K562 (cell line): ENCODE data around the gene MTA1. TPM values are rescaled to one million over a fixed set of nuclear protein-coding genes. Genes with fewer than 3 reads are reported as not detected.

Experiments used
- ATAC-seq: fragments of 200-7000 bp; cut with Tn5 transposase; 3 replicates; pipeline ENCODE4 v1.9.1; 2020; ENCODE audit warnings: moderate library complexity
- BruUV-seq: library from RNA; stranded (reverse); fragments of 400-500 nt; replicated peaks from 2 replicates; lab custom pipeline; 2021; lab: Mats Ljungman, UMichigan
- CTCF ChIA-PET: fragments of 300-600 bp; formaldehyde crosslinking; extraction: SDS; loops from one replicate; lab custom pipeline; 2021; ENCODE audit warnings: low intra/inter-chr PET ratio; lab: Yijun Ruan, JAX
- POLR2A ChIA-PET: fragments of 300-600, 350-650 bp; sonication (Branson Sonifier 250); formaldehyde crosslinking; extraction: SDS; loops from one replicate; lab custom pipeline; 2021; ENCODE audit warnings: antibody characterized with exemption, inconsistent platforms; lab: Yijun Ruan, JAX
- DNase-seq, 4 experiments: peaks; one replicate each; pipeline versions ENCODE4 v3.0.0 to v3.0.0-alpha.2; 2011 to 2018; ENCODE audit warnings: low spot score in 3 of 4, mixed read lengths in 3 of 4; ENCODE audit errors: extremely low read depth in 1 of 4
- FAIRE-seq: peaks from 2 replicates; lab custom pipeline; 2011; peaks lifted over from hg19 to GRCh38; lab: Jason Lieb, UNC
- H2AFZ ChIP-seq: 2 replicates; pipeline ENCODE4 v1.6.0; 2011; ENCODE audit warnings: low read depth, low read length, control low read depth, inconsistent platforms
- H3K27ac ChIP-seq: fragments of 200-600 bp; 3 replicates; pipeline ENCODE4 v1.8.0; 2011; ENCODE audit warnings: low read depth, mild to moderate bottlenecking, control low read depth, inconsistent platforms, low read length, moderate library complexity, mixed read lengths; ENCODE audit errors: extremely low read depth
- H3K27me3 ChIP-seq, 2 experiments: fragments of 300-600 bp in 1 of 2; 2 replicates in 1 of 2; 3 replicates in 1 of 2; pipeline versions ENCODE4 v1.6.0 to v1.8.0; 2011; ENCODE audit warnings: inconsistent platforms in 2 of 2, low read length in 2 of 2, mild to moderate bottlenecking in 1 of 2, mixed read lengths in 1 of 2, moderate library complexity in 1 of 2; ENCODE audit not compliant: control insufficient read depth in 2 of 2, insufficient read depth in 2 of 2
- H3K36me3 ChIP-seq: fragments of 300-600 bp; 3 replicates; pipeline ENCODE4 v1.8.0; 2011; ENCODE audit warnings: mild to moderate bottlenecking, low read length, inconsistent platforms; ENCODE audit not compliant: control insufficient read depth, insufficient read depth
- H3K4me1 ChIP-seq, 2 experiments: fragments of 200-600 bp in 1 of 2; replicated peaks in 1 of 2; 2 replicates in 1 of 2; 3 replicates in 1 of 2; pipeline versions ENCODE4 v1.5.1 to v1.8.0; 2011; ENCODE audit warnings: inconsistent platforms in 2 of 2, low read length in 2 of 2, mild to moderate bottlenecking in 1 of 2, mixed read lengths in 1 of 2, moderate library complexity in 1 of 2; ENCODE audit not compliant: control insufficient read depth in 2 of 2, insufficient read depth in 2 of 2
- H3K4me2 ChIP-seq: 2 replicates; pipeline ENCODE4 v1.6.1; 2011; ENCODE audit warnings: low read length, control low read depth, inconsistent platforms, mixed read lengths; ENCODE audit not compliant: insufficient read depth
- H3K4me3 ChIP-seq: fragments of 200-600 bp; sonication (generic), shearing (Covaris generic); 2 replicates; pipeline ENCODE4 v1.5.1; 2016; ENCODE audit warnings: control low read depth, inconsistent platforms
- H3K79me2 ChIP-seq: fragments of 200-600 bp; 3 replicates; pipeline ENCODE4 v1.8.0; 2011; ENCODE audit warnings: low read length, inconsistent platforms; ENCODE audit not compliant: control insufficient read depth, insufficient read depth
- H3K9ac ChIP-seq, 2 experiments: 2 replicates each; pipeline versions ENCODE4 v1.6.0 to v1.6.1; 2011; ENCODE audit warnings: low read depth in 2 of 2, low read length in 2 of 2, control low read depth in 1 of 2, inconsistent platforms in 1 of 2, mild to moderate bottlenecking in 1 of 2, mixed read lengths in 1 of 2; ENCODE audit not compliant: insufficient read depth in 1 of 2
- H3K9me1 ChIP-seq: one replicate; pipeline ENCODE4 v1.6.0; 2011; ENCODE audit warnings: inconsistent platforms, mild to moderate bottlenecking, low read length, moderate library complexity; ENCODE audit not compliant: control insufficient read depth, insufficient read depth
- H3K9me3 ChIP-seq: replicated peaks from 2 replicates; pipeline ENCODE4 v1.5.1; 2011; ENCODE audit warnings: low read depth, low read length, inconsistent platforms; ENCODE audit not compliant: control insufficient read depth, insufficient read depth
- H4K20me1 ChIP-seq: replicated peaks from 2 replicates; pipeline ENCODE4 v1.6.1; 2011; ENCODE audit warnings: low read length, inconsistent platforms, mixed read lengths; ENCODE audit not compliant: control insufficient read depth, insufficient read depth
- EP300 ChIP-seq: IDR thresholded peaks from 2 replicates; pipeline ENCODE4 v1.6.1; 2012; ENCODE audit warnings: low read length, improper control_type of control experiment
- ZNF655 ChIP-seq: fragments of 250-450 bp; sonication (Bioruptor Pico); IDR thresholded peaks from 2 replicates; pipeline ENCODE4 v1.5.0; 2021
- WGBS: fragments of 100-300 bp; shearing (Covaris generic); methylation state at CpG from one replicate; pipeline ENCODE4 v1.1.6; 2016; ENCODE audit warnings: low coverage, mixed read lengths; ENCODE audit not compliant: insufficient coverage; ENCODE audit errors: missing lambda C conversion rate; 5-methylcytosine and 5-hydroxymethylcytosine counted together
- in situ Hi-C: fragments of 300-500 bp; cut with MboI; formaldehyde crosslinking; loops from 4 replicates; pipeline ENCODE4 v1.15.0; 2018; ENCODE audit warnings: inconsistent platforms, mixed read lengths
- intact Hi-C: fragments of 100-400 bp; cut with micrococcal nuclease; formaldehyde crosslinking; loops from 2 replicates; pipeline ENCODE4 v1.14.2; 2022
- polyA plus RNA-seq, 8 experiments: library from polyadenylated mRNA; depleted of rRNA in 4 of 8; stranded (reverse) in 5 of 8; unstranded in 3 of 8; fragments of >200 nt; fragmentation: Nextera tagmentation in 2 of 8; fragmentation: Illumina TruSeq in 1 of 8; extraction: Ambion mirVana in 2 of 8; extraction: Trizol in 1 of 8; gene quantifications; 2 replicates each; pipeline versions ENCODE4 v1.2.1 to v1.2.3, GENCODE V29; 2011 to 2014; ENCODE audit warnings: inconsistent platforms in 1 of 8, missing spikeins in 1 of 8
- total RNA-seq, 7 experiments: library from RNA; depleted of rRNA in 6 of 7; stranded (reverse); fragments of >200 nt in 6 of 7; fragmentation: Illumina TruSeq in 2 of 7; extraction: Trizol in 2 of 7; gene quantifications; 2 replicates each; pipeline versions ENCODE4 v1.2.1 to v1.2.3, GENCODE V29; 2011 to 2021; ENCODE audit warnings: low replicate concordance in 1 of 7

MTA1 gene
- total and polyA plus RNA-seq, 9 of the 15 experiments (the other 6 are each of a cell fraction or from before 2014, with no cell fraction given) = 0.13 to 118 (median 32.3) TPM

GRCh38 chr14:105476831-105477659, 57.4 kb downstream of the MTA1 start:
- TF ChIP-seq ZNF655 (CRISPR knock-in tag) (no peak), EP300 (no peak)
- TF ChIP-seq, all 486 proteins: peak for 0
- ChIA-PET CTCF (no interaction called here), POLR2A (no interaction called here)
- H3K4me1 ChIP-seq = peaks cover 2 to 94% of the 10 kb centered on the region in 2 experiments
- ATAC-seq (no peak), FAIRE-seq (no peak), DNase-seq (no peak)
- no peak overlapping the region for H3K9ac ChIP-seq
- H3K79me2 ChIP-seq = no peaks in the 10 kb centered on the region
- intact Hi-C loops = loop anchor here (10.0 kb wide), 1 partner anchor 48 kb away; the partner anchor contains the start of gene TMEM121
- in situ Hi-C loops = no loop called here
- BruUV-seq = no TSS peak
- no peak overlapping the region for H3K4me2 ChIP-seq
- no peaks in the 10 kb centered on the region for H3K9me1 ChIP-seq
- no peaks in the 10 kb centered on the region for H3K36me3 ChIP-seq
- no peaks in the 10 kb centered on the region for H3K9me3 ChIP-seq
- H3K4me3 ChIP-seq = no peak overlapping the region
- H4K20me1 ChIP-seq = no peaks in the 10 kb centered on the region; the same call in 1 of the 2 replicates
- peaks cover 0 to 7% of the 10 kb centered on the region in 2 experiments; a peak in 1 of 5 replicates for H3K27me3 ChIP-seq
- no peak overlapping the region for H2AFZ ChIP-seq
- H3K27ac ChIP-seq = no peak overlapping the region
- 58% methylated on average over 11 of the region's 16 CpGs for WGBS
